HepG2 (cell line): ENCODE measurements around the gene MED25. TPM values are rescaled to one million over a fixed set of nuclear protein-coding genes. Genes with fewer than 3 reads are reported as not detected.
A peak's percentile ranks its signal among the peaks of the same experiment; 100 is the strongest.

Experiments used
- ATF7 ChIP-seq, 2 experiments: fragments of 450-650 bp in 1 of 2; sonication (generic) in 1 of 2; formaldehyde crosslinking in 1 of 2; IDR thresholded peaks; 2 replicates each; pipeline versions ENCODE4 v1.4.0 to v1.6.1; 2016 to 2020; ENCODE audit warnings: antibody characterized with exemption in 1 of 2, mild to moderate bottlenecking in 1 of 2, missing genetic modification reagents in 1 of 2
- DNMT1 ChIP-seq: sonication (generic); formaldehyde crosslinking; IDR thresholded peaks from 2 replicates; pipeline ENCODE4 v1.5.1; 2020; ENCODE audit warnings: mild to moderate bottlenecking, missing genetic modification reagents
- HMG20B ChIP-seq: conservative IDR thresholded peaks from 2 replicates; pipeline ENCODE4 v1.6.1; 2016; ENCODE audit warnings: missing genetic modification reagents, missing compliant biosample characterization
- HOXA7 ChIP-seq: sonication (generic); formaldehyde crosslinking; IDR thresholded peaks from 2 replicates; pipeline ENCODE4 v1.8.1; 2022; ENCODE audit warnings: mild to moderate bottlenecking, missing genetic modification reagents, moderate library complexity
- KDM2A ChIP-seq: sonication (generic); formaldehyde crosslinking; IDR thresholded peaks from 2 replicates; pipeline ENCODE4 v1.4.0; 2020; ENCODE audit warnings: low read depth, missing genetic modification reagents, borderline replicate concordance
- NCOA5 ChIP-seq: sonication (generic); formaldehyde crosslinking; IDR thresholded peaks from 2 replicates; pipeline ENCODE4 v1.4.0; 2020; ENCODE audit warnings: missing genetic modification reagents
- PAWR ChIP-seq: sonication (generic); formaldehyde crosslinking; IDR thresholded peaks from 2 replicates; pipeline ENCODE4 v1.4.0; 2020; ENCODE audit warnings: missing genetic modification reagents, mild to moderate bottlenecking, borderline replicate concordance
- RORA ChIP-seq: sonication (generic); formaldehyde crosslinking; IDR thresholded peaks from 2 replicates; pipeline ENCODE4 v1.5.0; 2020; ENCODE audit warnings: mild to moderate bottlenecking, missing genetic modification reagents, moderate library complexity
- SATB2 ChIP-seq: sonication (generic); formaldehyde crosslinking; IDR thresholded peaks from 2 replicates; pipeline ENCODE4 v1.5.0; 2020; ENCODE audit warnings: missing genetic modification reagents
- TAF1 ChIP-seq: sonication (generic); formaldehyde crosslinking; IDR thresholded peaks from 2 replicates; pipeline ENCODE4 v1.4.0; 2020; ENCODE audit warnings: missing genetic modification reagents
- TP53 ChIP-seq: sonication (generic); formaldehyde crosslinking; conservative IDR thresholded peaks from 2 replicates; pipeline ENCODE4 v1.4.0; 2020; ENCODE audit warnings: missing genetic modification reagents
- ZBED4 ChIP-seq: sonication (generic); formaldehyde crosslinking; IDR thresholded peaks from 2 replicates; pipeline ENCODE4 v1.4.0; 2020; ENCODE audit warnings: missing genetic modification reagents, borderline replicate concordance
- ZNF256 ChIP-seq: sonication (generic); formaldehyde crosslinking; conservative IDR thresholded peaks from 2 replicates; pipeline ENCODE4 v1.4.0; 2020; ENCODE audit warnings: missing genetic modification reagents
- ZNF343 ChIP-seq: sonication (generic); formaldehyde crosslinking; IDR thresholded peaks from 2 replicates; pipeline ENCODE4 v1.4.0; 2020; ENCODE audit warnings: mild to moderate bottlenecking, missing genetic modification reagents
- ZNF460 ChIP-seq: sonication (generic); formaldehyde crosslinking; IDR thresholded peaks from 2 replicates; pipeline ENCODE4 v1.5.1; 2020; ENCODE audit warnings: missing genetic modification reagents, mild to moderate bottlenecking, borderline replicate concordance
- ZNF547 ChIP-seq: sonication (generic); formaldehyde crosslinking; IDR thresholded peaks from 2 replicates; pipeline ENCODE4 v1.5.1; 2020; ENCODE audit warnings: mild to moderate bottlenecking, missing genetic modification reagents
- ZNF580 ChIP-seq: IDR thresholded peaks from 2 replicates; pipeline ENCODE4 v1.6.1; 2016; ENCODE audit warnings: low read depth, borderline replicate concordance
- ZSCAN22 ChIP-seq: sonication (generic); formaldehyde crosslinking; IDR thresholded peaks from 2 replicates; pipeline ENCODE4 v1.4.0; 2020; ENCODE audit warnings: mild to moderate bottlenecking, missing genetic modification reagents
- polyA plus RNA-seq, 8 experiments: library from polyadenylated mRNA; depleted of rRNA in 3 of 8; stranded (reverse) in 7 of 8; unstranded in 1 of 8; fragments of >200 nt; fragmentation: Illumina TruSeq in 4 of 8; extraction: Trizol in 4 of 8; gene quantifications; 2 replicates each; pipeline versions ENCODE4 v1.2.1 to v1.2.3, GENCODE V29; 2011 to 2016; ENCODE audit warnings: low read depth in 4 of 8, missing spikeins in 1 of 8, mixed read lengths in 1 of 8; ENCODE audit not compliant: insufficient read depth in 1 of 8
- total RNA-seq, 5 experiments: library from RNA; depleted of rRNA; stranded (reverse); fragments of >200 nt; fragmentation: Illumina TruSeq; extraction: Trizol; gene quantifications; 2 replicates each; pipeline ENCODE4 v1.2.3, GENCODE V29; 2016; ENCODE audit warnings: low read depth in 1 of 5
- TF ChIP-seq, protein P1 (sequence below): sonication (generic); formaldehyde crosslinking; IDR thresholded peaks from 2 replicates; pipeline ENCODE4 v1.4.0; 2020; ENCODE audit warnings: missing genetic modification reagents
- TF ChIP-seq, protein P2 (sequence below): sonication (generic); formaldehyde crosslinking; IDR thresholded peaks from 2 replicates; pipeline ENCODE4 v1.8.0; 2022; ENCODE audit warnings: mild to moderate bottlenecking, missing genetic modification reagents, borderline replicate concordance
- TF ChIP-seq, protein P3 (sequence below): sonication (generic); formaldehyde crosslinking; IDR thresholded peaks from 2 replicates; pipeline ENCODE4 v1.4.0; 2020; ENCODE audit warnings: missing genetic modification reagents; ENCODE audit errors: not compliant biosample characterization

Gene MED25
- total and polyA plus RNA-seq, 2 of the 13 experiments (the other 11 are each of a cell fraction or from before 2014, with no cell fraction given), result 11.1 to 15.1 TPM

DNA sequence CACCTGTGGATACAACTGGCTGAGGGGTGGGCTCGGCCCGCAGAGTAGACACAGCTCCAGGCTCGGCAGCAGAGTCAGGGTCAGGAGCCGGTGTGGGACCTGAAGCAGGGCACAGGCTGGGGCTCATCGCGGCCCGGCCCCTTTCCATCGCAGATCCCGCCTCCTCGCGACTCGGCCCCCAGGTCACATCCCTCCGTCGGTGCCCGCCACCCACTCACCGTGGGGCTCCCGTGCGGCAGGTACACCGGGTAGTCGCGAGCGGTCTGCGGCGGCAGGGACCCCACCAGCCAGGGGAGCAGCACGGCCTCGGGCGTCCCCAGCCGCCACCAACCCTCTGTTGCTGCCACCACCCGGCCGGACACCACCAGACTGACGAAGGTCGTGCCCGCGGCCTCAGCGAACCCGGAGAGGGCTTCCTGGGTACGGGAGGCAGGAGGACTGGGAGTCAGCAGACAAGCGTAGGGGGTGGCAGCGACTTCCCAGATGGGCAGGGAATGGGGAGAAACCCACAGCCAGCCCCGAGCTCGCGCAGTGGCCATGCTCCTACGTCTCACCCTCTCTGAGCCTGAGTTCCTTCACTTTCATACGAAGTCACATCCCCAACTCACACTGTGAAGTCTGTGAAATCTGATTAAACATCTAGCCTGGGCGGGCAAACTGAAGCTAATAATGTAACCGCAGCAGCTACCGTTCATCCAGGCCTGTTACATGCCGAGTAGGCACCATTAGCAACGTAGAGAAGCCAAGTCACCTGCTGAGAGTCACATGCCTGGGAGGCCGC is 8.7 kb upstream of the MED25 start (continued):
- TF ChIP-seq, protein P1, sequence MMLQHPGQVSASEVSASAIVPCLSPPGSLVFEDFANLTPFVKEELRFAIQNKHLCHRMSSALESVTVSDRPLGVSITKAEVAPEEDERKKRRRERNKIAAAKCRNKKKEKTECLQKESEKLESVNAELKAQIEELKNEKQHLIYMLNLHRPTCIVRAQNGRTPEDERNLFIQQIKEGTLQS (CRISPR knock-in tag), result no peak
- no peak for TF ChIP-seq ZNF547 (CRISPR knock-in tag)
- TF ChIP-seq ZSCAN22 (CRISPR knock-in tag), result no peak
- no peak for TF ChIP-seq HMG20B (CRISPR knock-in tag)
- peak; percentile 36; the same call in 1 of the 2 replicates for TF ChIP-seq ZNF580
- no peak for TF ChIP-seq HOXA7 (CRISPR knock-in tag)
- TF ChIP-seq, protein P2, sequence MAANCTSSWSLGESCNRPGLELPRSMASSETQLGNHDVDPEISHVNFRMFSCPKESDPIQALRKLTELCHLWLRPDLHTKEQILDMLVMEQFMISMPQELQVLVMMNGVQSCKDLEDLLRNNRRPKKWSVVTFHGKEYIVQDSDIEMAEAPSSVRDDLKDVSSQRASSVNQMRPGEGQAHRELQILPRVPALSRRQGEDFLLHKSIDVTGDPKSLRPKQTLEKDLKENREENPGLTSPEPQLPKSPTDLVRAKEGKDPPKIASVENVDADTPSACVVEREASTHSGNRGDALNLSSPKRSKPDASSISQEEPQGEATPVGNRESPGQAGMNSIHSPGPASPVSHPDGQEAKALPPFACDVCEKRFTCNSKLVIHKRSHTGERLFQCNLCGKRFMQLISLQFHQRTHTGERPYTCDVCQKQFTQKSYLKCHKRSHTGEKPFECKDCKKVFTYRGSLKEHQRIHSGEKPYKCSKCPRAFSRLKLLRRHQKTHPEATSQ, result no peak
- TF ChIP-seq NCOA5 (CRISPR knock-in tag), result no peak
- TF ChIP-seq SATB2, result no peak
- no peak for TF ChIP-seq ZNF256
- TF ChIP-seq TP53 (CRISPR knock-in tag), result no peak
- TF ChIP-seq RORA, result no peak
- no peak for TF ChIP-seq ATF7 (IDR thresholded peaks at IDR 0.05)
- TF ChIP-seq ATF7 (CRISPR knock-in tag; IDR thresholded peaks at IDR 0.05), result no peak
- TF ChIP-seq ZNF343, result no peak
- TF ChIP-seq, protein P3, sequence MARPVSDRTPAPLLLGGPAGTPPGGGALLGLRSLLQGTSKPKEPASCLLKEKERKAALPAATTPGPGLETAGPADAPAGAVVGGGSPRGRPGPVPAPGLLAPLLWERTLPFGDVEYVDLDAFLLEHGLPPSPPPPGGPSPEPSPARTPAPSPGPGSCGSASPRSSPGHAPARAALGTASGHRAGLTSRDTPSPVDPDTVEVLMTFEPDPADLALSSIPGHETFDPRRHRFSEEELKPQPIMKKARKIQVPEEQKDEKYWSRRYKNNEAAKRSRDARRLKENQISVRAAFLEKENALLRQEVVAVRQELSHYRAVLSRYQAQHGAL (CRISPR knock-in tag), result no peak
- no peak for TF ChIP-seq ZNF460 (CRISPR knock-in tag)
- TF ChIP-seq PAWR (CRISPR knock-in tag), result no peak
- TF ChIP-seq DNMT1 (CRISPR knock-in tag), result no peak
- no peak for TF ChIP-seq ZBED4 (CRISPR knock-in tag)
- TF ChIP-seq TAF1 (CRISPR knock-in tag), result peak; percentile 51
- peak; percentile 81; the same call in 1 of the 2 replicates for TF ChIP-seq KDM2A
